ENCODE data around the gene HEMGN. TPM values are rescaled to one million over a fixed set of nuclear protein-coding genes. Genes with fewer than 3 reads are reported as not detected.
A peak's percentile ranks its signal among the peaks of the same experiment; 100 is the strongest.

The HEMGN gene
- polyA plus RNA-seq (ENCODE audit: low read depth in 6 of 6), result under 1 TPM in 1 of 6 donors, not detected in 5; 0.24 TPM

- Mint-ChIP-seq H3K9me3 (no peaks in the 10 kb centered on the region), H3K27me3 (peaks cover 10 to 35% (median 27%) of the 10 kb centered on the region in 3 donors), H3K4me3 (no peak within 1 kb of the TSS), H3K4me1 (peaks cover 0 to 10% (median 0%) of the 10 kb centered on the region in 3 donors), H3K27ac (peak within 1 kb of the TSS in 2 of 6 donors; percentile 23 to 40), H3K36me3 (no peaks in the 10 kb centered on the region)
- no peak for DNase-seq
- peak; percentile 96 to 97 for ATAC-seq (ENCODE audit: low read depth in 2 of 2)
Measured at GRCh38 chr9:97938081-97938644, at the start of gene HEMGN. Gene HEMGN, minus strand, starts transcription at chr9:97938172. Its CDS starts 36 bp downstream, at chr9:97938136.

- H3K9me3 Mint-ChIP-seq, result no peaks in the 10 kb centered on the region
- no peaks in the 10 kb centered on the region for H3K36me3 Mint-ChIP-seq
- H3K27ac Mint-ChIP-seq, result peak overlapping the region in 3 of 6 donors; percentile 37 to 60 (median 38)
- H3K27me3 Mint-ChIP-seq, result no peaks in the 10 kb centered on the region
- DNase-seq, result no peak
- H3K4me3 Mint-ChIP-seq, result peak overlapping the region in 3 of 8 donors; percentile 24 to 79 (median 71)
- H3K4me1 Mint-ChIP-seq, result peaks cover 36 to 68% (median 65%) of the 10 kb centered on the region in 3 donors
- ATAC-seq (ENCODE audit: low read depth in 2 of 2), result no peak
Measured at GRCh38 chr9:97987487-97987886, 49.5 kb upstream of the HEMGN start.

GRCh38 chr9:97985058-97985861 lies 47.3 kb upstream of the HEMGN start:
- Mint-ChIP-seq H3K36me3 (no peaks in the 10 kb centered on the region), H3K9me3 (no peaks in the 10 kb centered on the region), H3K27ac (peak overlapping the region; percentile 53 to 93 (median 92)), H3K4me3 (peak overlapping the region; percentile 71 to 95 (median 84)), H3K27me3 (no peaks in the 10 kb centered on the region), H3K4me1 (peaks cover 28 to 53% (median 51%) of the 10 kb centered on the region in 3 donors)
- DNase-seq, result no peak
- peak in 1 of 2 donors; percentile 0 for ATAC-seq (ENCODE audit: low read depth in 2 of 2)

GRCh38 chr9:97984188-97985057 lies 46.5 kb upstream of the HEMGN start:
- DNase-seq, result peak; percentile 86
- peaks cover 20 to 45% (median 43%) of the 10 kb centered on the region in 3 donors for H3K4me1 Mint-ChIP-seq
- H3K4me3 Mint-ChIP-seq, result peak overlapping the region; percentile 39 to 95 (median 76)
- H3K9me3 Mint-ChIP-seq, result no peaks in the 10 kb centered on the region
- H3K27me3 Mint-ChIP-seq, result no peaks in the 10 kb centered on the region
- H3K27ac Mint-ChIP-seq, result peak overlapping the region in 3 of 6 donors; percentile 24 to 91 (median 81)
- peak; percentile 42 to 46 for ATAC-seq (ENCODE audit: low read depth in 2 of 2)
- no peaks in the 10 kb centered on the region for H3K36me3 Mint-ChIP-seq

GRCh38 chr9:97983589-97984187 lies 45.7 kb upstream of the HEMGN start:
- no peaks in the 10 kb centered on the region for H3K27me3 Mint-ChIP-seq

GRCh38 chr9:97982683-97983588 lies 45.0 kb upstream of the HEMGN start, which contains the start of gene ANP32B:
Gene ANP32B, plus strand, starts transcription at chr9:97983341. Its CDS starts 215 bp downstream, at chr9:97983556.
- Mint-ChIP-seq H3K27me3 (no peaks in the 10 kb centered on the region), H3K4me1 (peaks cover 14 to 30% (median 30%) of the 10 kb centered on the region in 3 donors), H3K4me3 (peak within 1 kb of the TSS; percentile 80 to 93 (median 90)), H3K36me3 (no peaks in the 10 kb centered on the region), H3K9me3 (no peaks in the 10 kb centered on the region), H3K27ac (peak within 1 kb of the TSS; percentile 74 to 96 (median 90))
- ATAC-seq (ENCODE audit: low read depth in 2 of 2) (peak; percentile 76), DNase-seq (peak; percentile 95)

More at GRCh38 chr9:97983589-97984187, 45.7 kb upstream of the HEMGN start:
- Mint-ChIP-seq H3K27ac (peak overlapping the region; percentile 44 to 96 (median 84)), H3K4me3 (peak overlapping the region; percentile 80 to 93 (median 88)), H3K9me3 (no peaks in the 10 kb centered on the region), H3K36me3 (no peaks in the 10 kb centered on the region), H3K4me1 (peaks cover 19 to 37% (median 36%) of the 10 kb centered on the region in 3 donors)
- ATAC-seq (ENCODE audit: low read depth in 2 of 2) (peak; percentile 27 to 34), DNase-seq (peak; percentile 75)

GRCh38 chr9:97981846-97982682 lies 44.1 kb upstream of the HEMGN start:
- Mint-ChIP-seq H3K4me1 (peaks cover 10 to 24% (median 23%) of the 10 kb centered on the region in 3 donors), H3K36me3 (no peaks in the 10 kb centered on the region), H3K27ac (peak overlapping the region; percentile 67 to 95 (median 90)), H3K27me3 (no peaks in the 10 kb centered on the region), H3K9me3 (no peaks in the 10 kb centered on the region), H3K4me3 (peak overlapping the region; percentile 72 to 93 (median 84))
- no peak for ATAC-seq (ENCODE audit: low read depth in 2 of 2)
- DNase-seq, result no peak

- peak overlapping the region in 5 of 8 donors; percentile 2 to 90 (median 48) for H3K4me3 Mint-ChIP-seq
- H3K4me1 Mint-ChIP-seq, result peaks cover 3 to 17% (median 17%) of the 10 kb centered on the region in 3 donors
- H3K36me3 Mint-ChIP-seq, result no peaks in the 10 kb centered on the region
- H3K9me3 Mint-ChIP-seq, result no peaks in the 10 kb centered on the region
- H3K27me3 Mint-ChIP-seq, result no peaks in the 10 kb centered on the region
- H3K27ac Mint-ChIP-seq, result peak overlapping the region in 2 of 6 donors; percentile 67 to 88
- DNase-seq (no peak), ATAC-seq (ENCODE audit: low read depth in 2 of 2) (no peak)
Measured at GRCh38 chr9:97980918-97981845, 43.2 kb upstream of the HEMGN start.

- H3K36me3 Mint-ChIP-seq, result peaks cover 0 to under 1% of the 10 kb centered on the region in 2 donors
- H3K4me3 Mint-ChIP-seq, result peak overlapping the region in 1 of 8 donors; percentile 90
- DNase-seq (no peak), ATAC-seq (ENCODE audit: low read depth in 2 of 2) (no peak)
- H3K27ac Mint-ChIP-seq, result no peak overlapping the region
- peaks cover 0 to 4% (median 2%) of the 10 kb centered on the region in 7 donors for H3K9me3 Mint-ChIP-seq
- peaks cover 0 to 10% (median 10%) of the 10 kb centered on the region in 3 donors for H3K4me1 Mint-ChIP-seq
- H3K27me3 Mint-ChIP-seq, result no peaks in the 10 kb centered on the region
Measured at GRCh38 chr9:97980479-97980803, 42.5 kb upstream of the HEMGN start.

GRCh38 chr9:97979788-97980478 lies 42.0 kb upstream of the HEMGN start:
- Mint-ChIP-seq H3K9me3 (peaks cover 0 to 9% (median 3%) of the 10 kb centered on the region in 7 donors), H3K4me1 (peaks cover 0 to 8% (median 8%) of the 10 kb centered on the region in 3 donors), H3K36me3 (peaks cover 0 to 6% of the 10 kb centered on the region in 2 donors), H3K27me3 (no peaks in the 10 kb centered on the region), H3K27ac (no peak overlapping the region), H3K4me3 (peak overlapping the region in 1 of 8 donors; percentile 90)
- no peak for DNase-seq
- no peak for ATAC-seq (ENCODE audit: low read depth in 2 of 2)
